ENCODE data around the gene SLC39A3.

The SLC39A3 gene

GRCh38 chr19:2739602-2740313, at the start of gene SLC39A3:
SLC39A3 (minus strand) TSS chr19:2740017; CDS start chr19:2737257, 2,760 bp downstream.
- peak; percentile 98 for DNase-seq

- no peak for DNase-seq
These were observed 48.4 kb upstream of the SLC39A3 start for GRCh38 chr19:2788237-2788636.

GRCh38 chr19:2787115-2787514, 47.3 kb upstream of the SLC39A3 start:
- DNase-seq = no peak

- DNase-seq = peak; percentile 100
These were observed 45.6 kb upstream of the SLC39A3 start, which contains the start of gene THOP1 for GRCh38 chr19:2785244-2785997. THOP1 (plus strand) TSS chr19:2785503; CDS start chr19:2785663, 160 bp downstream.

- no peak for DNase-seq
These were observed 43.9 kb upstream of the SLC39A3 start for GRCh38 chr19:2783781-2784145.

GRCh38 chr19:2782936-2783780, 43.3 kb upstream of the SLC39A3 start, which contains the start of gene SGTA:
SGTA (minus strand) TSS chr19:2783273; CDS start chr19:2769068, 14,205 bp downstream.
- peak; percentile 96 for DNase-seq

GRCh38 chr19:2782329-2782935, 42.6 kb upstream of the SLC39A3 start:
- no peak for DNase-seq

- DNase-seq = no peak
These were observed 40.5 kb upstream of the SLC39A3 start for GRCh38 chr19:2780284-2780683.

GRCh38 chr19:2779121-2779740, 39.4 kb upstream of the SLC39A3 start:
- DNase-seq = no peak

- no peak for DNase-seq
These were observed 38.3 kb upstream of the SLC39A3 start for GRCh38 chr19:2777952-2778683.

GRCh38 chr19:2775556-2776430, 36.0 kb upstream of the SLC39A3 start:
- peak; percentile 79 for DNase-seq

GRCh38 chr19:2774953-2775555, 35.2 kb upstream of the SLC39A3 start:
- DNase-seq = no peak

- DNase-seq = no peak
These were observed 34.4 kb upstream of the SLC39A3 start for GRCh38 chr19:2774083-2774679.

GRCh38 chr19:2771786-2772674, 32.2 kb upstream of the SLC39A3 start:
- DNase-seq = no peak

GRCh38 chr19:2770055-2771013, 30.5 kb upstream of the SLC39A3 start:
- no peak for DNase-seq

- no peak for DNase-seq
These were observed 29.4 kb upstream of the SLC39A3 start for GRCh38 chr19:2769218-2769617.
